GM18508 (cell line): ENCODE results near the gene ALOX5AP.
A peak's percentile ranks its signal among the peaks of the same experiment; 100 is the strongest.
"Not testable (repeated sequence)": the region's sequence is repeated elsewhere in the genome, so short reads cannot be mapped to it uniquely, and the experiment has no call there.

Experiments used
- ATAC-seq: cut with Tn5 transposase; IDR thresholded peaks from one replicate; pipeline ENCODE4 v1.9.1; 2021; ENCODE audit warnings: moderate number of reproducible peaks; ENCODE audit not compliant: insufficient read depth, unreplicated experiment

The ALOX5AP gene

DNA sequence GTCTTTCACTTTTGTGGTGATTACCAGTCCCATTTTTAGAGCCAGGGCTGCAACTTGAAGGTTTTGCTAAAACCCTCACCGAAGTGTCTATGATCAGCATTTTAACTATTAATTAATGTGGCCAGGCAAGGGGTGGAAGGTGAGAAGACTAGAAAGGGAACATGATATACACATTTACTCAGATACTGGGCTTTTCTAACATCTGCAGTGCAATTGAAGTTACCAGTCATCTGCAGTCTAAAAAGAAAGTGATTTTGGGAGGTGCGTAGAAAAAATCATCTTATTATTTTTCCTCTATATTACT, 481 bp downstream of the ALOX5AP start:
- ATAC-seq, result no peak

DNA sequence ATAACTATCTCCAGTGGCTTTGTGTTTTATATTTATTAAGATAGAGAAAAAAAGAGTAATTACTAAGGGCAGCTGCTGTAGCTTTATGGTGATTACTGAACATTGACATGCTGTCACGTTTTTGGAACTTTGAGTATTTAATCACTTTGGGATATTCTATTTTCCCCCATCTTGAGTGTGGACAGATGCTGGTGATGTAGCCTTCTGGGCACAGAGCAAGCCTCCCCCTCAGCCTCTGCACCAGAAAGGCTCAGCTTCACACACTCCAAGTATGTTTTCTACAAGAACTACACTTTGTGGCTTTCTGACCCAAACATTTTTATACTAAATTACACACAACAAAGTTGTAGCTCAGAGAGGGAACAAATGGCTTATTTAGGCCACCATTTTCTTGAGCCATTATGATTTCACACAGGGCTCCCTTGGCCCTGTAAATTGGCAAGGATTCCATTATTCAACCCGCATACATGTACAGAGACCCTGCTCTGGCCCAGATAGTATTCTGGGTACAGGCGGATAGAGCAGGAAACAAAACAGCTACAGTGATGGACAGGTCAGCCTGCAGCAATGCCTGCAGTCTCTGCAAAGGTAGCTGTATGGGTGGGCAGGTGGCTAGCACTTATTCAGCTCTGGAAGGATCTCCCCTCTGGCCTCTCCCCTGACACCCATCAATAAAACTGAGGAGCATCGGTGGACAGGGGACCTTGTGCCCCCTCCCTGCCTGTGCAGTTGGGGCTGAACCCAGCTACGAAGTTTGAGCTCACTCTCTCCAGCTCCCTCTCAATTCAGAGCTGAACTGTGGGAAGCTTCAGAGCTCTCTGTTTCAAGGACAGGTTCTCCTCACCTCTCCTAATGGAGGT, 1.3 kb downstream of the ALOX5AP start:
- no peak for ATAC-seq

DNA sequence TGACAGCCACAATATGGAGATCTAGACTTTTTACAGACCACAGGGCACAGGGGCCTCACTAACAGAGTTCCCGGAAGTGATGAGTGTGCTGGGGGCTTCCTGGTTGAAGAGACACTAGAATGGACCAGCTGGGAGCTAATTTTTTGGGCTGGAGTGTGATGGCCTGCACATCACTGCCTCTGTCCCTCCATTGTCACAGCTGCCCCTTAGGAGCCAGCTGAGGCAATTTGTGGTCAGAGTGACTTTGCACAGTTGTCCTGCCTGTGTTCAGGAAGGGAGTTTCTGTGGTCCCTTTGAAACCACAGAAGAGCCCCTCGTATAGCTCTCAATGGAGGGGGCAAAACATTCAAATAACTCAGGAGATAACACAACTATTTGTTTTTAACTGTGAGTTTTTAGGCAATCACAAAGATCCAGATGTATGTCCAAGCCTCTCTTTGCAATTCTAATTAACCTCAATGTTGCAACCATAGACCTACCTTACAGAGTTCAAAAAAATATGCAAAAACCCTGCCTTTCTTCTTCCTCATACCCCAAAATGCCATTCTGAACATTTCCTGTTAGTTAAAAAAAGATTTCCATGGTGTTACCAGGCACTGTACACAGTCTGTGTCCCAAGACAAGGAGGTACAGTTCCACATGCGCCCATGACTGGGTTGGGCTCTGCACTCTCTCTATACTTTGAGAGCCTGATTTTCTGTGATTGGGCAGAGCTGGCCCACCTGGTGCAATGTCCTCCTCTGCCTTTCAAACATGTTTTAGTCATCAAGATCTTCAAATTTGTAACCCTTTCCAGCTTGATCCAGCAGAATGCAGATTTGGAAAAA, 2.4 kb downstream of the ALOX5AP start:
- no peak for ATAC-seq

DNA sequence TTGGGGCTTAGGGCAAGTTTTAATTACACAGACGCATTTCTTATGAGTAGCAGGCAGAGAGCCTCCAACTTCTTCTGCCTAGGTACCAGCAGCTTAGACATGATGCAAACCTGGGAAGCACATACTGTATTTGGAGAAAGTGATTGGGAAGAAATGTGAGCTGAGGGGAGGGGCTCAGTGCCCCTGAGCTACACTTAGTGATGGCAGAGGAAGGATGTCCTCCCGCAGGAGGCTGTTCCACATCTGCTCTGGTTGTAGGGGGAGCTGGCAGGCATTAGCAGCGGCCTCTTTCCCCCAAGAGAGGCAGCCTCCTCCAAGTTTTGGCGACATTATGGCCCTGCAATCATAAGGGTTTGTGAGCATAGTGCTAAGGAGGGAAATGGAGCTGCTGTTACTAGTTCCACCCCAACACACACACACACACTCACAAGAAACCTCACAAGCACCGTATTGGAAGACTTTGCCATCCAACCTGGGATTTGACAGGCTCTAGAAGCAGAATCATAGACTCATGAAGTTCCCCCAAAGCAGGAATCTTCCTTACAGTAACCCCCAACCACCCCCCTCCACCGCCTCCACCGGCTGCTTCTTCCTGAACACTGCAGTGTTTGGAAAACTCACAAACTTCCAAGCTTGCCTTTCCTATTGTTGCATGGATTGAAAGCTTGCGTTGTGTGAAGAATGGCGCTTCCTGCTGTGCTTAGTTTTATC, 3.3 kb downstream of the ALOX5AP start:
- no peak for ATAC-seq

DNA sequence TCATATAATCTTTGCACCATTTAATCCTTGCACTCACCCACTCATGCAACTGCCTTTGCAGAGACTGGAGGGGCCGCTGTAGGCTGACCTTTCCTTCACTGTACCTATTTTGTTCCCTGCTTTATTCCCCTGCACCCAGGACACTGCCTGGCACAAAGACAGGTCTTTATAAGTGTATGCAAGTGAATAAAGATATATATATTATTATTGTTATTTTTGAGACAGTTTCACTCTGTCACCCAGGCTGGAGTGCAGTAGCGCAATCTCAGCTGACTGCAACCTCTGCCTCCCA, 3.8 kb downstream of the ALOX5AP start:
- no peak for ATAC-seq

DNA sequence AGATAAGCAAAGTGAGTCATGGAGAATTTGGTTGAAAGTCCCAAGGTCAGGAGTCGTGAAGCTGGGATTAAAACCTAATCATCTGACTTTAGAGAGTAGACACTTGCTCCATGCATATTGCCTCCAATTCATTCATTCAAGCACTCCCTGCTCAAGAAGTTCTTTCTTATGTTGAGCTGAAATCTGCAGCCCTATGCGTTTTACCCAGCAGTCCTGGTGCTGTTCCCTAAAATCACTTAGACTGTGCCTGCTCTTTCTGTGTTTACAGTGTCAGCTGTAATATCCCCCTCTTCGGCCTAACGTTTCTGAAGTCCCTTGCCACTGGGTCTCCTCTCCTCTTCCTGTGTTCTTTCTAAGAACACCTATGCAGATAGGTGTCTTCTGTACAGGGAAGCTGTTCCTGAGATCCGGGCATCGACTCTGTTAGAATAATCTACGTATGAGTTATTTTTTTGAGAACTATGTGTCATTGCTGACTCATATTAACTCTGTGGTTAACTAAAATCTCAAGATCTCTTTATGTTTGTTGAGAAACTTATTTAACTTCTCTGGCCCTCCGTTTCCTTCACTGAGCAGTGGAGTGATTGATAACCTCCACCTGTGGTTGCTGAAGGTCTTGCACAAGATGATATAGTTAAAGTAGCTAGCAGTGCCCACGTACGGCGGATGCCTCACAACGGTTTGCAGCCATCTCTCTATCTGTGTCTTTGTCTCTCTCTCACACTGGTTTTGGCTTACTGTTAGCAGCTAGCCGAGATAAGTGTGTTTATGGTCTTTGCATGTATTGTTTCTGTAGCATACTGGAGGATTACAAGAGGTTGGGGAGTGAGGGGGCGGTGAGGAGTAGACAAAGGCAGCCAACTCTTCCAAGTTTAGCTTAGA, 4.7 kb downstream of the ALOX5AP start:
- ATAC-seq, result peak; percentile 31

DNA sequence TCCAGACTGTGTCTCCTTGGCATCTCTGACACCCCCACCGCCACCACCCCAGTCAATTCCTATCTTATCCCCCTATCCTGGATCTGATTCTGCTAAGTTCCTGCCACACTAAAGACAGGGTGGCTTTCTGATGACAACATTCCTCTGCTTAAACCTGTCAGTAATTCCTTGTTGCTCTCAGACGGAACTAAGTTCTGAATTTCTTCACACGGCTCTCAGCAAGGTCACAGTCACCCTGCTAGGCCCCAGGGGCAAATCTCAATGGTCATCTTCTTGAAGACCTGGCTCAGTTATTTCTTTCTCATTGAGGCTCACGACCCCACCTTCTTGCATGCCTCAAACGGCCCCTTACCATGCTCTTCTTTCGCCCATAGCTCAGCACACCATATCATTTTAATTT, 7.6 kb downstream of the ALOX5AP start:
- ATAC-seq, result no peak

DNA sequence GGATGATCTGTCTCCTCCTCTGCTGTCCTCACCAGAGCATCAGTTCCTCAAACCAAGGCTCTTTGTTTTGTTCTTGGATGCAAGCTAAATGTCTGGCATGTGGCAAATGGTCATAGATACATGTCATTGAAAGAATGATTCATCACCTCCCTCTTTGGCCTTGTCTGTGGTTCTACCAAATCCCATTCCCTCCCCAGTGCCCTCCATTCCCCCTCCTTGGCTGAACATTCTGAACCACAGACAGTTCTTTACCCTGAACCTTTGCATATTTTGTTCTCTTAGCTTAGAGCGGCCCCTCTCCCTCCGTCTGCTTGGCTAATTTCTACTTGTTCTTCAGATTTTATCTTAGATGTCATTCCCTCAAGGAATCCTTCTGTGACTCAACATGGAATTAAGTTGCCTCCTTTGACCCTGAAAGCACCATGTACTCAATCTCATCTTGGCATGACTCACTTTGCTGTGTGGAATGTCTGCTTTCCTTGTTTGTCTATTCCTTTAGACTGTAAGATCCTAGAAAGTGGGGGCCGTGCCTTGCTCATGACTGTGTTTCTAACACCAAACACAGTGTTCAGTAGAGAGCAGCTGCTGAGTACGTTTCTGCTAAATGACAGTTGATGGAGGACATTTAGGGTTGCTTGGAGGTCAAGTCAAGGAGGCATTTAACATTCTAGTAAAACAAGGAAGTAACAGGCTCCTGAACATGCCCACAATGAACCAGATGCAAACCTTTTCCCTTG, 8.1 kb downstream of the ALOX5AP start:
- no peak for ATAC-seq

DNA sequence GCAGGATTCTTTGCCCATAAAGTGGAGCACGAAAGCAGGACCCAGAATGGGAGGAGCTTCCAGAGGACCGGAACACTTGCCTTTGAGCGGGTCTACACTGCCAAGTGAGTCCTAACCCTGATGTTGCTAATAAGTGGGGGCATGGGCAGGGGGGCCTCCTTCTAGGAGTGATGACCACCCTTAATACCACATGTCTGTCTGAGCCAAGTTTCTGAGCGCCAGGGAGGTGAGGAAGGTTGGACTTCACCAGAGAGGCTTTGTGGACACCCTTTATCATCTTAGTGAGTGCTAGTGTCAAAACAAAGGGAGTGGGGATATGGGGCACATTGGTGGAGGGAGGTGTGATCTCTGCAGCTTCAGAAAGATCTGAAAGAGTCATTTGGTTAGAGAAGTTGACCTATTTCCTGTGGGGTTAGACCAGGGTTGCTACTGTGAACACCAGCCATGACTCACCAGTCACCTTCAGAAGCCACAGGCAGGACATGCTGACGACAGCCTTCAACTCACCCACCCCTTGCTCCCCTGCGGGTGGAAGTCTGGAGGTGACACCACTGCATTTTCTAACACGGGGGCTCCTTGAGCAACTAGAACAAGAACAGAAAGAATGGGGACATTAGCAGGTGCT, 8.8 kb downstream of the ALOX5AP start:
- ATAC-seq, result peak; percentile 90

DNA sequence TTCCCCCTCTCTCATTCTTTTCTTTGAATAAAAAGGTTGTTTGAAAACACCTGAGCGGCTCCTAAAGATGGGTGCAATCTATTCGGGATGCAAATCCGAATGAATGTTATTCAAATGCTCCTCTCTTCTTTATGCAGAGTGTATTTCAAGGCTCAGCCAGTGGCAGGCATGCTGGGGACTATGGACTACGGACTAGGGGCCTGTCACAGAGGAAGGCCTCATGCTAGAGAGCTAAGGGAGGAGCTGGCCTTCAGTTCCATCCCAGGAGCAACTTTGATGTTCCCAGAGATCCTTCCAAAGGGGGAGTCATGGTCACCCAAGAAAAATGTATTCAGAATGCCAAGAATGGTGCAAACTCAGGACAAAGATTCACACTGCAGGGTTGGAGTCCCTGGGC, 9.3 kb downstream of the ALOX5AP start:
- no peak for ATAC-seq

DNA sequence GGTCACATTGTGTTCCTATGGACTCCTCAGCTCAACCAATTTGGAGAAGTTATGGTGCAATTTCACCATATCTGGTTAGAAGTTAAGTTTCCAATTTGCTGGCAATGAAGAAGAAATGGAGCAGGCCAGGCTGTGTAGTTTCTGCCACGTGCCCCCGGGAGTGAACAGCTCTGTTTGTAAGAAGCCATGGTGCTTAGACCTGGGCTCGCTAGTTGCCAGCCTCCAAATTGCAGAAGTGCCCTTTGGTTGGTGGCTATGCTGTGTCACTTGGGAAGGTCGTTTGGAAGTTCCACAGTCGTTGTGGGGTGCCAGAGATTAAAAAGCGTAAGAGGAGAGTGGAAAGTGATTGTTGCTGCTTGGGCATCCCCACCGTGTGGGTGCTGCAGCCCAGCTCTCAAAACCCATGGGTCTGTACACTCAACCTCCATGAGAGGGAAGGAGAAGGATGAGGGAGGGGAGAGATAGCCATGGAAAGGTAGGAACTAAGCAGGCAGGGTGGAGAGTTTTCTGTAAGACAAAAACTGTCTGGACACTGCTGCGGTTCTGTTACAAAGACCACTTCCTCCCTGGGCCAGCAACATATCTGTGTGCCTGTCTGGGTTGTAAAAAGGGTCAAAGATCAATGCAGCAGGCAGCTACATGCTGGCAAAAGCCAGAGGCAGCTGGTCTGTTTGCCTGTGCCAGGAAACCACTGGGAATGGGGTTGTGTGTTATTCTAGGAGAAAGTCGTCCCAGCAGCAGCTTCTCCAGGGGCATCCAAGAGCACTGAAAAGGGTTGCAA, 10.8 kb downstream of the ALOX5AP start:
- no peak for ATAC-seq

DNA sequence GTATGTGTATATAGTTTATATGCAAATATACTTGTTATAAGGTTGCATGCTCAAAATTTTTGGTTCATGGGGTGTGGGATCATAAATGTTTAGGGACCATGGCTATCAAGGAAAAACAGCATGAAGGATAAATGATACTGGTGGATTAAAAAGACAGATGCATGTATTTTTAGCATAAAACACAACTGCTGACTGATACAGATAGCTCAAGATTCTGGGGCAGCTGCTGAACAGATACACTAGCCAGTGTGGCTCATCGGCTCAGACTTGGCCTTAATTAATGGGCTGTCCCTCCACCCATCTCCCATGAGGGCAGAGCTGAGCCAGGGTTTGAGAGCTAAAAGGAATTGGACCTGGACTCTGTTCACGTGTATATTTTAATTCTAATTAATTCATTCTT, 11.4 kb downstream of the ALOX5AP start:
- no peak for ATAC-seq

DNA sequence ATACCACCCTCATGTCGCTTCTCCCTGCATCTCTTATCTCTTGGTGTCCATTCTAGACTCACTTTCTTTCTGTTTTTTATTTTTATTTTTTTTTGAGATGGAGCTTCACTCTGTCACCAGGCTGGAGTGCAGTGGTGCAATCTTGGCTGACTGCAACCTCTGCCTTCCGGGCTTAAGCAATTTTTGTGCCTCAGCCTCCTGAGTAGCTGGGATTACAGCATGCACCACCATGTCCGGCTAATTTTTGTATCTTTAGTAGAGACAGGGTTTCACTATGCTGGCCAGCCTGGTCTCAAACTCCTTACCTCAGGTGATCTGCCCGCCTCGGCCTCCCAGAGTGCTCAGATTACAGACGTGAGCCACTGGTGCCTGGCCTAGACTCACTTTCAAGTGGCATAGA, 12.5 kb downstream of the ALOX5AP start:
- ATAC-seq, result not testable (repeated sequence)

DNA sequence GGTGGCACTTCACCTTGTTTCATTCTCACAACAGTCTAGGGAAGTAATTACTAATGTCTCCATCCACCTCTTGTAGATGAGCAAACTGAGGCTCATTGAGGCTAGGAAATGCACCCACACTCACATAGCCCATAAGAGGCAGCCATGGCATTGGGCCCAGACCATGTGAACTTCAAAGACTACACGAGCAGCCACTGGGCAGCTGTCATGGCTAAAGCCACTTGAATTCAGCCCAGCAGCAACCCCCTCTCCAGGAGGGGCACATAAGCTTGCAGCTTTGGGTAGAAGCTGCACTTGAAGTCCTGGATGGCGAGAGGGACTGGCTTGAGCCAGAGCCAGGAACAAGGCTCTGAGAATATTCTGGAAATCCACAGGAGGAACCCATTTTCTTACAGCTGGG, 13.4 kb downstream of the ALOX5AP start:
- no peak for ATAC-seq

DNA sequence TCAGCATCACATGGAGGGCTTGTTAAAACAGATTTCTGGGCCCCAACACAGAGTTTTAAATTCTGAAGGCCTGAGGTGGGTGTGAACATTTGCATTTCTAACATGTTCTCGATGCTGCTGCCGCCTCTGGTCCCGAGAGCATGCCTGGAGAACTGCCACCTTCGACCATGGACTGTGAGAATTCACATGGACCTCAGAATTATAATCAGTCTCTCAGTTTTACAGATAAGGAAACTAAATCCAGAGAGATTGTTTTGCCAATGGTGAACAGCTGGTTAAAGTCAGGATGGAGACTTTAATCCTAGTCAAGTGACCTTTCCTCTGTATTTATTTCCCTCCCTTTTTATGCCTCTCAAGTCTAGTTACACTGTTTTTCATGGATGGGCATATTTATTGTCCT, 14.7 kb downstream of the ALOX5AP start:
- no peak for ATAC-seq

DNA sequence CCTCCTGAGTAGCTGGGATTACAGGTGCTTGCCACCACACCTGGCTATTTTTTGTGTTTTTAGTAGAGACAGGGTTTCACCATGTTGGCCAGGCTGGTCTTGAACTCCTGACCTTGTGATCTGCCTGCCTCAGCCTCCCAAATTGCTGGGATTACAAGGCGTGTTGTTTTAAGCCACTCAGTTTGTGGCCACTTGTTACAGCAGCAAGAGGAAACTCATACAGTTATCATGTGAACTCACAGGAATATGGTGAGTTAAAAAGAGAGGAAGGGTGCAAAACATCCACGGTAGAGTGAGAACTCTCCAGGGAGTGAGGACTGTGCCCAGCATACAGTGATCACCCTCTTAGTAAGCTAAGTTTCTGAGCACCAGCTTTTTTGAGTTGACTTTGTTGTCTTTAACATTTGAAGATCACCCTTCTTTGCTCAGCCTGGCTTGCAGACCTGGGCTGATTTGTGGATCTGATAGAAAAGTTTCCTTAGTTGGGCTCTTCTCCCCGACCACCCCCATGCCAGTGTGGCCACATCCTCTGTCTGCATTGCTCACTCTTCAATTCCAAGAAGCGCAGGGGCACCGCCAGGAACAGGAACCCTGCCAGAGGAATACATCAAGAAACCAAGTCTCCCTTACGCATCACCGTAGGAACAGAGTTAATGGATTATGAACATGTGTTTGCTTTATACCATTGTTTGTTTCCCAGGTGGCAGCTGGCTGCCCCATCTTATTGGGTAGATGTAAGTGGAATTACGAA, 16.0 kb downstream of the ALOX5AP start:
- no peak for ATAC-seq

DNA sequence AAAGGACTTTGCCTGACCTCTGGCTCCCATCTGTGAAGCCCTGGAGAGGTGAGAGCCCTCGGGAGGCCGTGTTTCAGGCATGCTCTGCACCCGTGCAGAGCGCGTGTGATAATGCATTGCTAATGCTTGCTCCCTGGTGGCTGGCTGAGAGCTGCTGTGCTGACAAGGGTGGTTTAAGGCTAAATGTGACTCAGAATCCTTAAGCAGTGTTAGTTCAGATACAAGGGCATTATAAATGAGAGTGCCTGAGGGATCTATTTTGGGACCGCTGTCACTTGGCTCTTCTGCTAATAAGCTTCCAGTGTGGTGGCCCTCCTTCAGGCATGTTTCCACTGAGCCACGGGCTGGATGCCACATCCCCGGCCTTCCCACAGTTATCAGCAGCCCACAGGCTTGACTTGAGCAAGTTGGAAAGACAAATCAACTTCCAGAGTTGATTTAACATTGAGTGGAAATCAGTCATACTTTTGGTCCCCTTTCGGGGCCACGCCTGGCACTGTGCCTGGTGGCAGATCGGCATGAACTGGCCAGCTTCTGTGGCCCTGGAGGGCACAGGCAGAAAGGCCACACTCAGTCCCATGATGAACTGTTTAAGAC, 17.0 kb downstream of the ALOX5AP start:
- ATAC-seq, result no peak
